Upper lobe of left lung (tissue), 6 donors: ENCODE measurements around the gene CDH8. TPM values are rescaled to one million over a fixed set of nuclear protein-coding genes. Genes with fewer than 3 reads are reported as not detected.
"Not testable (repeated sequence)": the region's sequence is repeated elsewhere in the genome, so short reads cannot be mapped to it uniquely, and the experiment has no call there.

Experiments
- ATAC-seq, 2 donors: fragments of 200-7000 bp; cut with Tn5 transposase; one replicate each; pipeline ENCODE4 v1.9.1; 2022; ENCODE audit warnings: mild to moderate bottlenecking in 2 of 2, moderate library complexity in 2 of 2; ENCODE audit not compliant: low FRiP score in 2 of 2
- DNase-seq, 2 donors: peaks; one replicate each; pipeline ENCODE4 v3.0.0-alpha.2; 2019 to 2020
- H3K27ac ChIP-seq, 4 donors: fragments of 200-600 bp; sonication (generic); one replicate each; pipeline ENCODE4 v1.5.1; 2016 to 2019
- H3K27me3 ChIP-seq, 4 donors: fragments of 200-600 bp; sonication (generic); one replicate each; pipeline ENCODE4 v1.5.1; 2017 to 2019
- H3K36me3 ChIP-seq, 4 donors: fragments of 200-600 bp; sonication (generic); one replicate each; pipeline ENCODE4 v1.5.1; 2016 to 2019
- H3K4me1 ChIP-seq, 4 donors: fragments of 200-600 bp; sonication (generic); one replicate each; pipeline ENCODE4 v1.5.1; 2018 to 2019
- H3K4me3 ChIP-seq, 4 donors: fragments of 200-600 bp; sonication (generic); one replicate each; pipeline ENCODE4 v1.5.1; 2017 to 2019; ENCODE audit warnings: mild to moderate bottlenecking in 2 of 4, moderate library complexity in 1 of 4
- H3K9me3 ChIP-seq, 4 donors: fragments of 200-600 bp; sonication (generic); one replicate each; pipeline ENCODE4 v1.5.1; 2018 to 2019
- EP300 ChIP-seq, 4 donors: sonication (generic); formaldehyde crosslinking; IDR thresholded peaks; one replicate each; pipeline ENCODE4 v1.5.1; 2017; ENCODE audit warnings: antibody characterized with exemption in 4 of 4, control low read depth in 2 of 4
- POLR2A ChIP-seq, 4 donors: fragments of 450-650 bp; IDR thresholded peaks; one replicate each; pipeline ENCODE4 v1.5.1; 2016 to 2017; ENCODE audit warnings: antibody characterized with exemption in 4 of 4, mild to moderate bottlenecking in 2 of 4
- POLR2AphosphoS5 ChIP-seq, 2 donors: sonication (generic); formaldehyde crosslinking; IDR thresholded peaks; one replicate each; pipeline ENCODE4 v1.5.1; 2017; ENCODE audit warnings: antibody characterized with exemption in 2 of 2
- WGBS, 2 donors: methylation state at CpG; one replicate each; pipeline ENCODE4 v1.1.5; 2017 to 2018; 5-methylcytosine and 5-hydroxymethylcytosine counted together
- total RNA-seq, 6 donors: library from RNA; depleted of rRNA in 4 of 6; stranded (reverse); fragments of >200 nt in 4 of 6; gene quantifications; one replicate each; pipeline versions ENCODE4 v1.1.0 to v1.2.1, GENCODE V29; 2016 to 2021
- TF ChIP-seq, protein P1 (sequence below), 6 experiments: fragments of 450-650 bp in 4 of 6; fragments of 200-600 bp in 2 of 6; sonication (generic) in 2 of 6; IDR thresholded peaks; one replicate each; pipeline ENCODE4 v1.5.1; 2016 to 2019; ENCODE audit warnings: antibody characterized with exemption in 6 of 6
- donor health status: DM: no; HTN: no; CAD: no; lungs with moderate emphysema.
- donor health status: DM: no; HTN: yes; CAD: no; lungs with severe emphysema.

CDH8 gene
- total RNA-seq, 6 donors from 2014 or later = 0.10 to 1.8 (median 0.31) TPM; not detected in 1

DNA sequence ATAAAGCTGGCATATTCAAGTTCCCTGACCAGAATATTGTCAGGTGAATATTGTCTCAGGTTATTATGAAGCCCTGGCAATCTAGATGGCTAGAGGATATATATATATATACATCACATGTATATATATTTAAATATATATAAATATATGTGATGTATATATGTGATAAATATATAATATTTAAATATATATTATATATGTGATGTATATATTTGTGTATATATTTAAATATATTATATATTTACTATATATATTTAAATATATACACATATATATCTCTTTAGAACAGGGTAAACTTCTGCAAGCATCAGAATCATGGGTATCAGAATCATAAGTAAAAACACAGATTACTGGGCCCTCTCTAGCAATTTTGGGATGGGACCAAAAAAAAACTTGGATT is 112.6 kb downstream of the CDH8 start:
- TF ChIP-seq, protein P1, sequence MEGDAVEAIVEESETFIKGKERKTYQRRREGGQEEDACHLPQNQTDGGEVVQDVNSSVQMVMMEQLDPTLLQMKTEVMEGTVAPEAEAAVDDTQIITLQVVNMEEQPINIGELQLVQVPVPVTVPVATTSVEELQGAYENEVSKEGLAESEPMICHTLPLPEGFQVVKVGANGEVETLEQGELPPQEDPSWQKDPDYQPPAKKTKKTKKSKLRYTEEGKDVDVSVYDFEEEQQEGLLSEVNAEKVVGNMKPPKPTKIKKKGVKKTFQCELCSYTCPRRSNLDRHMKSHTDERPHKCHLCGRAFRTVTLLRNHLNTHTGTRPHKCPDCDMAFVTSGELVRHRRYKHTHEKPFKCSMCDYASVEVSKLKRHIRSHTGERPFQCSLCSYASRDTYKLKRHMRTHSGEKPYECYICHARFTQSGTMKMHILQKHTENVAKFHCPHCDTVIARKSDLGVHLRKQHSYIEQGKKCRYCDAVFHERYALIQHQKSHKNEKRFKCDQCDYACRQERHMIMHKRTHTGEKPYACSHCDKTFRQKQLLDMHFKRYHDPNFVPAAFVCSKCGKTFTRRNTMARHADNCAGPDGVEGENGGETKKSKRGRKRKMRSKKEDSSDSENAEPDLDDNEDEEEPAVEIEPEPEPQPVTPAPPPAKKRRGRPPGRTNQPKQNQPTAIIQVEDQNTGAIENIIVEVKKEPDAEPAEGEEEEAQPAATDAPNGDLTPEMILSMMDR (IDR thresholded peaks at IDR 0.05) = no peak
- no peak for TF ChIP-seq EP300 (IDR thresholded peaks at IDR 0.05)
- no peak for TF ChIP-seq POLR2AphosphoS5 (IDR thresholded peaks at IDR 0.05)
- TF ChIP-seq POLR2A (IDR thresholded peaks at IDR 0.05) = no peak
- Histone ChIP-seq H3K27ac (no peak overlapping the region), H3K36me3 (no peaks in the 10 kb centered on the region), H3K4me3 (no peak overlapping the region), H3K4me1 (no peaks in the 10 kb centered on the region), H3K9me3 (no peaks in the 10 kb centered on the region), H3K27me3 (no peaks in the 10 kb centered on the region)
- DNase-seq (no peak), ATAC-seq (no peak)

DNA sequence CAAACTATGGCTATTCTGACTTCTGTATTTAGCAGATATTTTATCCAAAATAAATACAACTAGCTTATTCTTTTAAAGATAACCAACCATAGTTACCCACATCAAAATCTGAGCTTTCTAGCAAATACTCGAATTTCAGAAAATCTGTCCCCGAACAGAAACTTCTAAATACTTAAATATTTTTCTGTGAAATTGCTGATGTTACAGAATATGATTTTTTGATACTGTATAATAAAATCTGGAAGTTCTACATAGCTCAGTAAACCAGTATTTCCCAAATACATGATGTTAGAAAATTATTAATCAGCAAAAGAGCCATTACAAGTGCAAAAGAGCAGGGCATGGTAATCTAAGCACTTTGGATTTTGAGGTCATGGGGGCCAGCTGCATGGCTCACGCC is 114.9 kb downstream of the CDH8 start:
- no peak for ATAC-seq
- no peaks in the 10 kb centered on the region for H3K27me3 ChIP-seq
- no peaks in the 10 kb centered on the region for H3K4me1 ChIP-seq
- no peak overlapping the region for H3K27ac ChIP-seq
- no peaks in the 10 kb centered on the region for H3K9me3 ChIP-seq
- no peak overlapping the region for H3K4me3 ChIP-seq
- no peaks in the 10 kb centered on the region for H3K36me3 ChIP-seq
- DNase-seq = no peak
- WGBS, 2 donors = 79 to 87% methylated on average over 3 of the region's 3 CpGs
- no peak for TF ChIP-seq POLR2A (IDR thresholded peaks at IDR 0.05)
- TF ChIP-seq, protein P1 (IDR thresholded peaks at IDR 0.05) = no peak
- TF ChIP-seq POLR2AphosphoS5 (IDR thresholded peaks at IDR 0.05) = no peak
- no peak for TF ChIP-seq EP300 (IDR thresholded peaks at IDR 0.05)

- H3K36me3 ChIP-seq, H3K27me3 ChIP-seq, ATAC-seq, H3K4me1 ChIP-seq, H3K27ac ChIP-seq, H3K9me3 ChIP-seq, H3K4me3 ChIP-seq: not testable (repeated sequence)
- DNase-seq = peak in 1 of 2 donors; percentile 1
- 78 to 89% methylated on average over 31 to 32 of the region's 37 CpGs for WGBS, 2 donors
Observed at GRCh38 chr16:61917865-61918826, 118.1 kb downstream of the CDH8 start.

DNA sequence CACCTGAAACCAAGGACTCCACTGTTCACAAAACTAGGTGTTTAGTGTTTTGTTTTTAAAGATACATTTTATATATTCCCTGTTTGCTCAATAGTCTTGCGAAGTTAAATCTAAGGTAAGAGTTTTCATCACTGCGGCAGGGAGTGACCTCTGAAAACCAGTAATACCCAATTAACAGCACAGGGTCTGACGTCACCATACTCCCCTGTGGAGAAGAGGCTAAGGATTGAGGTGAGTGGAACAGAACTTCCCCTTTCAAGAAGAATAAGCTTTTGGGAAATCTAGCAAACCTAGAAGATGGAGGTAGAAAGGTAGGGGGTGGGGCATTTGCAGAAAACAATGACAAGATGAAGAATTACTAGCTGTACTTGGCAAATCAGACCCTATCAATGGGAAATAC is 120.7 kb downstream of the CDH8 start:
- Histone ChIP-seq H3K9me3 (no peaks in the 10 kb centered on the region), H3K4me1 (no peaks in the 10 kb centered on the region), H3K36me3 (no peaks in the 10 kb centered on the region), H3K27me3 (no peaks in the 10 kb centered on the region), H3K27ac (no peak overlapping the region), H3K4me3 (no peak overlapping the region)
- DNase-seq (no peak), ATAC-seq (no peak)
- TF ChIP-seq POLR2A (IDR thresholded peaks at IDR 0.05) (no peak), EP300 (IDR thresholded peaks at IDR 0.05) (no peak), POLR2AphosphoS5 (IDR thresholded peaks at IDR 0.05) (no peak)
- TF ChIP-seq, protein P1 (IDR thresholded peaks at IDR 0.05) = no peak
- WGBS, 2 donors = 87 to 96% methylated on average over 3 of the region's 3 CpGs

DNA sequence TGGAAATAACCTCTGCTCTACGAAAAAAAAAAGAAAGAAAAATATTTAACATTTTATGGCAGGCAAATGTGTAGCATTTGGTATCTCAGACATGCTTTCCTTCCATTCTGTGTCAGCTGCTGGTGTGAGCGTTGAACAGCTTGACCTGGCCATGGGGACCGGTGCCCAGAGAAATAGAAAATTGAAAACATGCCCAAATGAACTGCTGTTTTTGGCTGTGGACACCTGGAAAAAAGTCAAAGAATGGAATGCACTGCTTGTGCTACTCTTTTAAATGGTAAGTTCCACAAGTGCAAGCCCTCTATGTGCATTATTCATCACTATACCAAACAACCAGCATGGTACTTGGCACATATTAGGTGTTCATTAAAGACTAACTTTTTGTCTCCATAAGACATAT is 127.2 kb downstream of the CDH8 start:
- no peak for TF ChIP-seq POLR2A (IDR thresholded peaks at IDR 0.05)
- no peak for TF ChIP-seq POLR2AphosphoS5 (IDR thresholded peaks at IDR 0.05)
- TF ChIP-seq, protein P1 (IDR thresholded peaks at IDR 0.05) = no peak
- no peak for TF ChIP-seq EP300 (IDR thresholded peaks at IDR 0.05)
- Histone ChIP-seq H3K4me1 (no peaks in the 10 kb centered on the region), H3K9me3 (no peaks in the 10 kb centered on the region), H3K27me3 (no peaks in the 10 kb centered on the region), H3K4me3 (no peak overlapping the region), H3K36me3 (no peaks in the 10 kb centered on the region), H3K27ac (no peak overlapping the region)
- WGBS, 2 donors = 72 to 83% methylated on average over 3 of the region's 3 CpGs
- no peak for ATAC-seq
- DNase-seq = no peak
